ENCODE data around the gene KANSL2. TPM values are rescaled to one million over a fixed set of nuclear protein-coding genes. Genes with fewer than 3 reads are reported as not detected.

Gene KANSL2, protein sequence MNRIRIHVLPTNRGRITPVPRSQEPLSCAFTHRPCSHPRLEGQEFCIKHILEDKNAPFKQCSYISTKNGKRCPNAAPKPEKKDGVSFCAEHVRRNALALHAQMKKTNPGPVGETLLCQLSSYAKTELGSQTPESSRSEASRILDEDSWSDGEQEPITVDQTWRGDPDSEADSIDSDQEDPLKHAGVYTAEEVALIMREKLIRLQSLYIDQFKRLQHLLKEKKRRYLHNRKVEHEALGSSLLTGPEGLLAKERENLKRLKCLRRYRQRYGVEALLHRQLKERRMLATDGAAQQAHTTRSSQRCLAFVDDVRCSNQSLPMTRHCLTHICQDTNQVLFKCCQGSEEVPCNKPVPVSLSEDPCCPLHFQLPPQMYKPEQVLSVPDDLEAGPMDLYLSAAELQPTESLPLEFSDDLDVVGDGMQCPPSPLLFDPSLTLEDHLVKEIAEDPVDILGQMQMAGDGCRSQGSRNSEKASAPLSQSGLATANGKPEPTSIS
- 38.5 to 48.8 TPM (median 39.9 TPM) in 5 replicates for total RNA-seq (2022; extraction: Qiagen RNA extraction; ENCODE audit: low read depth)

DNA sequence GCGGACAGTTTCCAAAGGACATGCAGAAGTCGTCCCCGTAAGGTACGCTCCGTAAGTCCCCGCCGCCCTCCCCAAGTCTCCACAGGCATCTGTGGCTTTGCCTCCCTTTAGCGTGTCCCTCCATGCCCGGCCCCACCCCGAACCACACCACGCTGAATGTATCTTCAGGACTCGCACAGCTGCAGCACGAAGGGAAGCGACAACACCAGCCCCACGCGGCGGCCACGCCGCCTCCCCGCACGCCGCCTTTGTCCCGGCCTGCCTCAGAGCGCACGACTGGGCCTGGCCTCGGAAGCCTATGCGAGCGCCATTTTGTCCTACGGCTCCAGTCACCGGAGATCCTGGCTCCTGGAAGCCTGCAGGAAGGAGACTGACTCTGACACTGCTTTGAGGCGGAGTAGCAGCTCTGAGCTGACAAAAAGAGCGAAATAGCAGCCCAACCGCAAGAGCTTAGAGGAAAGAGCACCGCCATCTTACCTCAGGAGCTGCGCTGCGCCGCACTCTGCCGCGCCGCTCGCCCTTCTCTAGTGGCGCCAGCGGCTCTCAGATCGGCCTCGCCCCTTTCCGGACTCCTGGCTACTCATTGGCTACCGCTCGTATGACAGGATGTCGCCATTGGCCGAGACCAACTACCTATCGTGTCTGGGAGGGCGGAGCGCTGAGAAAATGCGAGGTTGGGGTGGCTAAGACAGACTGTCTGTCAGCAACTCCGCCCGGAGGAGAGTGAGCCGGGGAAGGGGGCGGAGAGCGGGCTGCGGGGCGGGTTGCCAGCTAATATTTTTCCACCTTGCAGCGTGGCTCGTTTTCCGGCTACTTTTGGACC, at the start of gene KANSL2:
KANSL2 (minus strand) TSS at position 529 of the 823 bp plus-strand sequence. CDS start 606 bp downstream, outside the sequence.

DNA sequence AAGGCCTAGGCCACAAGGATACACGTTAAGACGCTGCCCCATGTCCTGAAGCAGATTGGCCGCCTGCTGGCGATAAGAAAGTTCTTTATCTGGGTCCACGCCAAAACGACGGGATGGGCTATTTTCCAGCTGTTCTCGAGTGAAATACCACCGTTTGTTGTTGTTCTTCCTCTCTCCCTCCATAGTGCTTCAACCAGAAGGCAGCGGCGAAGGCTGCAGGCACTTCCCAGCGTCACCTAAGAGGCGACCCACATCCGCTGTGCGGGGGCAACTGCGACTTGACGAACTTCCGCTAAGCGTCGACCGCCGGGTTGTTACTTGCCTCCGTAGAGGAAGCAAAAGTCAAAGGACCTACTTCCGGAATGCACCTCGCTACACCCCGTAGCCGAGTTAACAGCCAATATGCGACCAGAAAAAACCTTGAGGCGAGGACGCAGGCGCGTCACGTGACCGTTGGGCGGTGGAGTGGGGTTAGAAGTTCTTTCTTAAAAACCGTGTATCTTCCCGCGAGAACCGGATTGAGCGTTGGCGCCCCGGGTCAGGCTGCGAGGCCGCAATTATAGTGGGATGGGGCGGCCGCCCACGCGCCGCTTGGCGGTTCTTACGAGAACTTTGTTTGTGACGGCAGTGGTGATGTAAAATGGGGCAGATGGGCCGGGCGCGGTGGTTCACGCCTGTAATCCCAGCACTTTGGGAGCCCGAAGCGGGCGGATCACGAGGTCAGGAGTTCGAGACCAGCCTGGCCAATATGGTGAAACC, 34.6 kb upstream of the KANSL2 start, which contains the start of gene CCNT1:
CCNT1 (minus strand) TSS at position 215 of the 759 bp plus-strand sequence; CDS start at position 183, 32 bp downstream.

Other genes with a start within 250 kb of the KANSL2 start
- gene ANP32D, start 209.7 kb downstream of the KANSL2 start, total RNA-seq (2022; extraction: Qiagen RNA extraction; ENCODE audit: low read depth): not detected in 5 replicates
- not detected in 5 replicates for gene C12orf54, start 199.7 kb downstream of the KANSL2 start, total RNA-seq (2022; extraction: Qiagen RNA extraction; ENCODE audit: low read depth)
- not detected in 5 replicates for gene OR8S1, start 156.6 kb downstream of the KANSL2 start, total RNA-seq (2022; extraction: Qiagen RNA extraction; ENCODE audit: low read depth)
- gene LALBA, start 112.2 kb downstream of the KANSL2 start, total RNA-seq (2022; extraction: Qiagen RNA extraction; ENCODE audit: low read depth): not detected in 5 replicates
- 14.6 to 18.0 TPM (median 15.2 TPM) in 5 replicates for gene CCNT1, start 34.5 kb upstream of the KANSL2 start, total RNA-seq (2022; extraction: Qiagen RNA extraction; ENCODE audit: low read depth)
- 11.4 to 15.6 TPM (median 15.0 TPM) in 5 replicates for gene ADCY6, start 106.9 kb upstream of the KANSL2 start, total RNA-seq (2022; extraction: Qiagen RNA extraction; ENCODE audit: low read depth)
- gene CACNB3, start 136.3 kb upstream of the KANSL2 start, total RNA-seq (2022; extraction: Qiagen RNA extraction; ENCODE audit: low read depth): 30.8 to 40.7 TPM (median 35.8 TPM) in 5 replicates
- 74.3 to 96.1 TPM (median 87.6 TPM) in 5 replicates for gene DDX23, start 169.9 kb upstream of the KANSL2 start, total RNA-seq (2022; extraction: Qiagen RNA extraction; ENCODE audit: low read depth)
- gene RND1, start 183.6 kb upstream of the KANSL2 start, total RNA-seq (2022; extraction: Qiagen RNA extraction; ENCODE audit: low read depth): 17.0 to 23.9 TPM (median 19.9 TPM) in 5 replicates
- gene FKBP11, start 243.3 kb upstream of the KANSL2 start, total RNA-seq (2022; extraction: Qiagen RNA extraction; ENCODE audit: low read depth): 45.2 to 56.0 TPM (median 53.7 TPM) in 5 replicates